G401 (cell line): Measurements from ENCODE around the gene BORCS8. TPM values are rescaled to one million over a fixed set of nuclear protein-coding genes. Genes with fewer than 3 reads are reported as not detected.
"Not testable (repeated sequence)": the region's sequence is repeated elsewhere in the genome, so short reads cannot be mapped to it uniquely, and the experiment has no call there.

Source experiments
- DNase-seq: peaks from one replicate; pipeline ENCODE4 v3.0.0-alpha.2; 2015; ENCODE audit warnings: low spot score
- in situ Hi-C: cut with HindIII; loops from 2 replicates; pipeline ENCODE4 v1.10.0; 2016; ENCODE audit warnings: low sequenced_read_pairs, mixed read lengths
- total RNA-seq: library from RNA; depleted of rRNA; stranded (reverse); fragments of >200 nt; shearing (Covaris generic); gene quantifications from 2 replicates; pipeline ENCODE4 v1.2.3, GENCODE V29; 2014; rRNA removed

Gene BORCS8
- 21.4 and 30.2 TPM in 2 replicates for total RNA-seq

- DNase-seq = peak; percentile 100
- in situ Hi-C loops = loop anchor here (10.0 kb wide), 1 partner anchor 63 kb away; no protein-coding TSS in a partner anchor
Observed at GRCh38 chr19:19192078-19192882, at the start of gene BORCS8, which contains the start of gene RFXANK. Gene BORCS8, minus strand, starts transcription at chr19:19192152. Its CDS starts 35 bp downstream, at chr19:19192117. Gene RFXANK, plus strand, starts transcription at chr19:19192258. Its CDS starts 1,689 bp downstream, at chr19:19193947.

DNA sequence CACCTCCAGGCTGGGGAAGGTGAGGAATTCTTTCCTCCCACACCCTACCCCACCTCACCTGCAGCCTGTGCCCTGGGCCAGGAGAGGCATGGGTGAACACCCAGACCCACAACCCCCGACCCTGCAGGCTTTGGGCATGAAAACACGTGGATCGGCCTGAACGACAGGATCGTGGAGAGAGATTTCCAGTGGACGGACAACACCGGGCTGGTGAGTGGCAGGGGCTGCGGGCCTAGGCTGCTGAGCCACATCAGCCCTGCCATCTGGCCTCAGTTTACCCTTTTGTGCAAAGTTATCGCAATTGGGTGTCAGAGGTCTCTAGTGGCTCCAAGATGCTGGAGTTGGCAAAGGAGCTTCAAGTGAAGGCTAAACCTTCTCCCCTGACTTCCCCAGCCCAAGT lies 48.5 kb upstream of the BORCS8 start:
- in situ Hi-C loops = no loop called here
- DNase-seq = no peak

DNA sequence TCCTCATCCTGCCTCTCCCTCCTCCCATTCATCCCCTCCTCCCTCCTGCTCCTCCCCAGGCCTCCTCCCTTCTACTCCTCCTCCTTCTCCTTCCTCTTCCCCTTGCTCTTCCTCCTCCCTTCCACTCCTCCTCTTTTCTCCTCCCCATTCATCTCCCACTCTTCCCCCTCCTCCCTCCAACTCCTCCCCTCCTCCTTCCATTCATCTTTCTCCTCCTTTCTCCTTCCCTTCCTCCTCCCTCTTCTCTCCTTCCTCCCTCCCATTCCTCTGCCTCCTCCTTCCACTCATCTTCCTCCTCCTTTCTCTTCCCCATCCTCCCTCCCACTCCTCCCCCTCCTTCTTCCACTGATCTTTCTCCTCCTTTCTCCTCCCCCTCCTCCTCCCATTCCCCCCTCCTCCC lies 47.7 kb upstream of the BORCS8 start:
- DNase-seq = no peak
- in situ Hi-C loops = no loop called here

DNA sequence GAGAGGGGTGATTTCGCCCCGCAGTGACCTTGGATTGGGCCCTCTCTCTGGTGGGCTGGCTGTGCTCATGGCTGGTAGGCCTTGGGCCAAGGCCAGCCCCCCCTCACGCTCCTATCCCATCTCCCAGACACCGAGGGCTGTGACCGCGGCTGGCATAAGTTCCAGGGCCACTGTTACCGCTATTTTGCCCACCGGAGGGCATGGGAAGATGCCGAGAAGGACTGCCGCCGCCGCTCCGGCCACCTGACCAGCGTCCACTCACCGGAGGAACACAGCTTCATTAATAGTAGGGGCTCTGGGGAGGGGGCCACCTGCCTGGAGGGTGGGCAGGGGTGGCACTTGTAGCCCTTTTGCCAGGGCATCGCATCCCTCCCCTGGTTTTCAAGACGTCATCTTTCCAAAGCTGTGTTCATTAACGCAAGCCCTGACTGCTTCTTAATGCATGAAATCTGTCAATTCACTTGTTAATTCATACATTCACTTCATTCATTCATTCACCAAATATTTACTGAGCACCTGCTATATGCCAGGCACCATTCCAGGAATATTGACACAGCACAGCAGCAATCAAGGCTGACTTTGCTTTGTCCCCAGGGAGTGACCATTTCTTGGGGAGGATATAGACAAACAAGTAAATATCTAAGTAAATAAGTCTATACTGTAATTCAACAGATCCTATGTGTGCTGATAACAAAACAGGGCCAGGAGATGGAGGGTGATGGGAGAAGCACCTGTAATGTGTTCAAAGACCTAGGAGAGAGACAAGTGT lies 46.4 kb upstream of the BORCS8 start:
- in situ Hi-C loops = no loop called here
- no peak for DNase-seq

- no peak for DNase-seq
- in situ Hi-C loops = no loop called here
Observed at GRCh38 chr19:19236173-19236572, 44.2 kb upstream of the BORCS8 start.

DNA sequence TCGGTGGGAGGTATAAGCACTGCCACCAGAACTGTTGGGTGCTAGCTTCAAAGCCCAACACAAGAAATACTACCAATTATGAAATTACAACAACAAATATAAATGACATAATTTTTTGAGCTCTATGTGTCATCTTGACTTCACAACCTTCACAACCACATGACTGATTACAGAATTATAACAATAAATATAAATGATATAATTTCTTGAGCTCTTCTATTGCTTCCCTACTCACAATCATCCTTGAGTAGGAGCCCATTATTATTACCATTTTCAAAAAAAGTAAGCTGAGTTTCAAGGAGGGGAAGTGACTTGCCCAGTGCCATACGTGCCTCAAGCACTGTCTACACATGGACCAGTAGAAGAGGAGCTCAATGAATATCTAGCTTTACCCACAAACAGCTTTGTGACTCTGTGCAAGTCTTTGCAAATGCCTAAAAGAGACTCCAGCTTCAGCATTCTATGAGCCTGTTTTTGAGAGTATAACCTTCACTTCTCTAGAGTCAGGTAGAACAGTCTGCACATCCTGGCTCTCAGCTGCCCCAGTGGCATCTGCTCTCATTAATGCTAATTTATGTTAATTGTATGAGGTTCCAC lies 42.4 kb upstream of the BORCS8 start:
- DNase-seq = no peak
- in situ Hi-C loops = no loop called here

DNA sequence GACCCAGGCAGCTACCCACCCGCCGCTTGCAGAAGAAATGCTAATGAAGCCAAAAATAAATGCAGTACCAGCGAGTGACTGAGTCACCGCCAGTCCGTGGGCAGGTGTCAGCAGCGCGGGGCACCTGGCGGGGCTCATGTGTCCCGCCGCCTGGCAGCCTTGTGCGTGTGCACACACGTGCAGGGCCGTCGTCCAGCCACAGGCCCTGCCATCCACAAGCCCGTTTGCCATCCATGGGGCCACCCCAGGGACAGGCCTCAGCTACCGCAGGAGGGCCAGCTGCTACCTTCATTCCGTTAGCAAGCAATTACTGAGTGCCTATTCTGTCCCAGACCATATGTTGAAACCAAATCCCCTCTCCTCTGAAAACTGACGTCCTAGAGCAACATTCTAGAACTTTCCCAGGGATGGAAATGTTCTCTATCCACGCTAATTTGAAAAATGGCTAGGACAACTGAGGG lies 40.3 kb upstream of the BORCS8 start:
- in situ Hi-C loops = no loop called here
- peak; percentile 58 for DNase-seq

DNA sequence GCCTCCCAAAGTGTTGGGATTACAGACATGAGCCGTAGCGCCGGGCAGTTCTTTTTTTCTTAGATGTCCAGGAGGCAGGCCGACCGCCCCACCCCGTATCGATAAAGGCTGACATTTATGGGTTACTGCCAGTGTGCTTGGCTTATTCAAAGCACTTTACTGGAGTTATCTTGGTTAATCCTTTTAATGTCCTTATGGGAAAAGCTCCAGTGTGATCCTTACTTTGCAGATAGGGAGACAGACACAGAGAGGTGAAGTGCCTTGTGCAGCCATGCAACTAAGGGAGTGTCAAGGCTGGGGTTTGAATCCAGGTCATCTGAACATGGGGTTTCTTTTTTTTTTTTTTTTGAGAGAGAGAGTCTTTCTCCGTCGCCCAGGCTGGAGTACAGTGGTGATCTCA lies 39.0 kb upstream of the BORCS8 start:
- in situ Hi-C loops = no loop called here
- no peak for DNase-seq

DNA sequence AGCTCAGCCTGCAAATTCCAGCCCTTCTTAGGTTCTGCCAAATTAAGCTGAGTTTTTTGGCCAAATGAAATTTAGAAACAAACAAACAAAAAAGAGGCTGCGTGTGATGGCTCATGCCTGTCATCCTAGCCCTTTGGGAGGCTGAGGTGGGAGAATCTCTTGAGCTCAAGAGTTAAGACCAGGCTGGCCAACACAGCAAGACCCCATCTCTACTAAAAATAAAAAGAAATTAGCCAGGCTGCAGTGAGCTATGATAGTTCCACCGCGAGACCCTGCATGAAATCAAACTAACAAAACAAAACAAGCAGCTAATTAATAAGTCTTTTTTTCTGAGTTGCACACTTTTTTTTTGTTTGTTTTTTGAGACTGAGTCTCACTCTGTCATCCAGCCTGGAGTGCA lies 37.7 kb upstream of the BORCS8 start:
- in situ Hi-C loops = no loop called here
- no peak for DNase-seq

- in situ Hi-C loops = no loop called here
- DNase-seq = no peak
Observed at GRCh38 chr19:19227217-19227616, 35.3 kb upstream of the BORCS8 start.

GRCh38 chr19:19226663-19227062 lies 34.7 kb upstream of the BORCS8 start:
- in situ Hi-C loops = no loop called here
- no peak for DNase-seq

- in situ Hi-C loops = no loop called here
- no peak for DNase-seq
Observed at GRCh38 chr19:19226204-19226603, 34.3 kb upstream of the BORCS8 start.

- DNase-seq = no peak
- in situ Hi-C loops = no loop called here
Observed at GRCh38 chr19:19224852-19225494, 33.0 kb upstream of the BORCS8 start.

DNA sequence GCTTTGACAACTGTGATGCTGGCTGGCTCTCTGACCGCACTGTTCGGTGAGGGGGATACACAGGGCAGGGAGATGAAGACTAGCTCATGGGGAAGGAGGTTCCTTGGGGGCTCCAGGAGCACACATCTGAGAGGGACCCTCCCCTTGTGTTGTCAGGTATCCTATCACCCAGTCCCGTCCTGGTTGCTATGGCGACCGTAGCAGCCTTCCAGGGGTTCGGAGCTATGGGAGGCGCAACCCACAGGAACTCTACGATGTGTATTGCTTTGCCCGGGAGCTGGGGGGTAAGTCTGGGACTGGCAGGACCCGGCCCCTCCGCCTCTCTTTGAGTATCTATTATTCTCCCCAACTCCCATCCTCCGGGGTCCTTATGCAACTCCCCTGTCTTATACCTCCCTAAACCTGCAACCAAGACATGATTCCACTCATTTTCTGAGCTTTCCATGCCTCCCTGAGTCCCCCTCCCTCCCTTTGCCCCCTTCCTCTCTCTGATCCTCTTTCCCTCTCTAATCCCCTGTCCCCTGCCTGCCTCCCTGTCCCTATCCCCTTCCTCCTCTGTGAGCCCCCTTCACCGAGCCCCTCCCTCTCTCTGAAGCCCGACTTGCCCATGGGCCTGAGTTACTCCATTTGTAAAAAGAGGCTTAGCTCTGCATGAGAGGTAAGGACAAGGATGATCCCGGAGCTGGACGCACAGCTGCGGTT lies 32.3 kb upstream of the BORCS8 start:
- DNase-seq = no peak
- in situ Hi-C loops = no loop called here

DNA sequence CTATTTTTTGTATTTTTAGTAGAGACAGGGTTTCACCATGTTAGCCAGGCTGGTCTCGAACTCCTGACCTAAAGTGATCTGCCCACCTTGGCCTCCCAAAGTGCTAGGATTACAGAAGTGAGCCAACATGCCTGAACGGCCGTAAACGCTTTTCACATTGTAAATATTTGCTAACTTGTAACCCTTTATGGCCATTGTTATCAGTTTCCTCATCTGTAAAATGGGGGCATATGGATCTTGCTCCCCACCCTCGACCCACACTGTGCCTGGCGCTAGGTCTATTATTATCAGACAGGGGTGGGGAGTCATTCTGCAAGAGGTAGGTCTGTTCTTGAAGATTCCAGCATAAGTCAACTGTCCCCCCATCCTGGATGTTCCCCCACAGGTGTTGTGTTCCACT lies 31.7 kb upstream of the BORCS8 start:
- in situ Hi-C loops = no loop called here
- no peak for DNase-seq

GRCh38 chr19:19223060-19223459 lies 31.1 kb upstream of the BORCS8 start:
- in situ Hi-C loops = no loop called here
- DNase-seq = no peak

- in situ Hi-C loops, DNase-seq: not testable (repeated sequence)
Observed at GRCh38 chr19:19221000-19221399, 29.0 kb upstream of the BORCS8 start.

GRCh38 chr19:19218911-19219310 lies 27.0 kb upstream of the BORCS8 start:
- in situ Hi-C loops = no loop called here
- no peak for DNase-seq

DNA sequence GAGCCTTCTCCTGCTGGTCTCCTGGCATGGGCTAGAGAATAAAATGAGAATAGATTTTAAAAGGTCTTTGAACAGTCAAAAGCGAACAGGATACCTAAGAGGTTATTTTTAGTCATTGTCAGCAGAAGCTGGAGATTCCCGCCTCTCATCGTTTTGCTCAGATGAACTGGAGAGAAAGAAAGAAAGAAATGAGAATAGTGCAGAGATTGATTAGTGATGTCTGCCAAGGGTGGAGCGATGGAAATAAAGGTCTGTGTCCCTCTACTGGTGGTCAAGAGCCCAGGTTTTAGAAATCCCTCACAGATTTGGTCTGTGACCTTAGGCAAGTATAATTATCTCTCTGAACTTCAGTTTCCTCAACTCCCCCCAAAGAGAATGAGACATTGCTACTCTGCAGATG lies 25.1 kb upstream of the BORCS8 start:
- no peak for DNase-seq
- in situ Hi-C loops = no loop called here
